GM21786 (cell line): ENCODE results near the gene GNAT3.

ENCODE experiments used
- ATAC-seq: cut with Tn5 transposase; IDR thresholded peaks from one replicate; pipeline ENCODE4 v1.9.1; 2021; ENCODE audit not compliant: unreplicated experiment

GNAT3 gene

DNA sequence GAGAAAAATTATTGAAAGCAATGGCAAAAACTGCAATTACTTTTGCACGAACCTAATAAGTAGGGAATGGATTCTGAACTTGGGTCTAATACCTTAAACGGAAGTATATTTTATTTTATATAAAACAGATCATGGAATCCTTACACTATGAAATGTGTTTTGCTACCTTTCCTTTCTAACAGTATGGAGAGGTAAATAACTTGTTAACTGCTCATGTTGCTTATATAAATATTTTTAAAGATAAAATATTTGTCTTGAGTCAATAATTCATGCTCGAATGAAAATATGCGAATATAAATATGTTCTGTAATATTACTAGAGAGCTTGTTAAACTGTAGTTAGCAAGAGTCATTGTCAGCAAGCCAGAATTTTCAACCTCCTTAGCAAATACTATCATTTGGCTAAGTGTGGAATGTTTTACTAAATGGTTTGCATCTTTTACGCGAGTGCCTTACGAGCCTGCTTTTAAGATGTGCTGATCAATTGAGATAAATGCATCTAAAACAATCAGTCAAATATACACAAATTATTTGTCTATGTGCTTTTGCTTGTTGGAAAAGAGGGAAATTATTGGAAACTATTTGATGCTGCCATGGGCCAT is 5.9 kb downstream of the GNAT3 start:
- no peak for ATAC-seq

- no peak for ATAC-seq
Measured at GRCh38 chr7:80500325-80500724, 11.5 kb downstream of the GNAT3 start.

DNA sequence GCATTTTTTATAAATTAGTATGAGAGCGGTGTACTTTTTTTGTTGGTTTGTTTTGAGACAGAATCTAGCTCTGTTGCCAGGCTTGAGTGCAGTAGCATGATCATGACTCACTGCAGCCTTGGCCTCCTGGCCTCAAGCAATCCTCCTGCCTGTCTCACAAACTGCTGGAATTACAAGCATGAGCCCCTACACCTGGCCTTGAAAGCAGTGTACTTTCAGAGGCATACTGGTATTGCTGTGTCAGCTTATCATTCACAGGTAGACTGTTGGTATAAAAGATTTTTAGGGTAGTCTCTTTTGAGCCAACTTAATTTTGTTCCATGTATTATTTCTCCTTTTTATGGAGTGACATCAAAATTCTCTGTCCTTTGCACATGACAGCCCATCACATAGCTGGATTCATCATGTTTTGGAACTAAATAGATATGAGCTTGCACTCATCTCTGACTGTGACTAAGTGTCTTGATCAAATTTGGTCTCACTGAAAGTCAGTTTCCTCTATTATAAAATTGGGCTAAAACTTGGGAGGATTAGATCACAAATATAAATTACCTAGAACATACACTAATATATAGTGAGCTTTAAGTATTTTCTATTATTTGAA is 12.4 kb downstream of the GNAT3 start:
- no peak for ATAC-seq

GRCh38 chr7:80498481-80499349 is 13.1 kb downstream of the GNAT3 start:
- ATAC-seq, result no peak

- ATAC-seq, result no peak
Measured at GRCh38 chr7:80496586-80496985, 15.3 kb downstream of the GNAT3 start.

GRCh38 chr7:80493121-80493849 is 18.6 kb downstream of the GNAT3 start:
- no peak for ATAC-seq

DNA sequence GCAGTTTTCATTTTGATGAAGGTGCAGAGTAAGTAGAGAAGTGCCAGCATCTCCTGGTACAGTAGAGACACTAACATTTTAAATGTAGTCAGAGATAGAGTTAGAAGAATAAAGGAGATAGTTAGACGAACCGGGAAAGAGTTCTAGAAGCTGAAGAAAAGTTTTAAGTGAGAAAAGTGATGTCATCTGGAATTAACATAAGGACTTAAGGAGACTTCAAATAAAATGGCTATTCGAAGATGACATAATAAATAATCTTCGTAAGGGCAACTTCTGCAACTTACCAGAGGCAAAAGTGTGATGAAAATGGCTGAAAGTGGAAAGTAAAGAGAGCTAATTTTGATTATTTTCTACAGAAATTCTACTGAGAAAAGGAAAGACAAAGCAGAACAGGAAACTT is 20.4 kb downstream of the GNAT3 start:
- no peak for ATAC-seq

GRCh38 chr7:80488851-80489370 is 23.0 kb downstream of the GNAT3 start:
- no peak for ATAC-seq

DNA sequence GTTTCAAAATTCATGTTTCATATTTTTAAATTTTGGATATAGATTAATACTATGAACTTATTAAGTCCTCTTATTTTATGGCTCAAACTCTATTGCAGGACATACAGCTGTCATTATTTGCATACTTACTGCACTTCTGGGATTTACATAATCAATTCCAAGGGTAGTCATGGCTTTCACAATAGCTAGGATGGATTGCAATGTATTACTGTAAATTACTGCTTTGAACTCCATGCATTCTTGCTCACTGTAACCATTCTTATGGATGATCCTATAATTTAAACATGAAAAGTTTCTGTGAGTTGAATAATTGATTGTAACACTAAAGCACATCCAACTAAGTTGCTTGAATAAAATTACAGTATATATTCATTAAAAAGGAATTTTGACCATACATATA is 23.5 kb downstream of the GNAT3 start:
- no peak for ATAC-seq

DNA sequence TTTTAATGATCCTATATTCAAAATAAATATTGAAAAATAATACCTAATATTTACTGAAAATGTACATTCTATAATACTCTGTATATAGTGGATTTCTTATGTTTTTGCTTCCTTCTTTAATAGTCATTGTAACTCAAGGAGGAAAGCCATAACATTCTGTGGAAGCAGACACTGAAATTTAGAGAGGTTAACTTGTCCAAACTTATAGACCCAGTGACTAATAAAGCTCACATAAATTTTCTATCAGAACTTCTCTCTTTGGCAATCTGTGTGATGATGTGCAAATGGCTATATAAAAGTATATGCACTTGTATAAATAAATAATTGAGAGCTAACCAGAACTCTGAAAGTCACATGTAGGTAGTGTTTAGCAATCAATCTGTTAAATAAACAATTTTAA is 26.1 kb downstream of the GNAT3 start:
- ATAC-seq, result no peak

DNA sequence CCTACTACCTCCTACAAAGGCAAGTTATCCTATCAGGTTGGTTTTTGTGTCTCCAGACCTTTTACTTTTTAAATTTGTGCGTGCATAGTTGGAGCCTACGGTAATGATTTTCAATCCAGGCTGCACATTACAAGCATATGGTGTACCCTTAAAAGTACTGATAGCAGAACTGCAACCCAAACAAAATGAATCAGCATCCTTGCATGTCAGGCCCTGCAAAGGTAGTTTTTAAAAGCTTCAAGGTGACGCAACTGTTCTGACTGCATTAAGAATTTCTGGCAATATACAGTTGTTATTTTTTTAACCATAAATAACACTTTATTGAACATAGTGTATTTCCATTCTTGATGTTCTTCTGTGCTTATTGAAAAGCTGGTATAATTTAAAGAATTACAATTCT is 28.9 kb downstream of the GNAT3 start:
- no peak for ATAC-seq

GRCh38 chr7:80481196-80481884 is 30.5 kb downstream of the GNAT3 start:
- ATAC-seq, result no peak

DNA sequence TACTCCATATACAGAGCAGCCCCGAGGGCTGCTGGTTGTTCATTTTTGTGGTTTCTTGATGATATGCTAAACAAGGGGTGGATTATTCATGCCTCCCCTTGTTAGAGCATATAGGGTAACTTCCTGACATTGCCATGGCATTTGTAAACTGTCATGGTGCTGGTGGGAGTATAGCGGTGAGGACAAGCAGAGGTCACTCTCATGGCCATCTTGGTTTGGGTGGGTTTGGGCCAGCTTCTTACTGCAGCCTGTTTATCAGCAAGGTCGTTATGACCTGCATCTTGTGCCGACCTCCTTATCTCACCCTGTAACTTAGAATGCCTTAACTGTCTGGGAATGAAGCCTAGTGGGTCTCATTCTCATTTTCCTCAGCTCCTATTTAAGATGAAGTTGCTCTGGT is 31.3 kb downstream of the GNAT3 start:
- no peak for ATAC-seq

DNA sequence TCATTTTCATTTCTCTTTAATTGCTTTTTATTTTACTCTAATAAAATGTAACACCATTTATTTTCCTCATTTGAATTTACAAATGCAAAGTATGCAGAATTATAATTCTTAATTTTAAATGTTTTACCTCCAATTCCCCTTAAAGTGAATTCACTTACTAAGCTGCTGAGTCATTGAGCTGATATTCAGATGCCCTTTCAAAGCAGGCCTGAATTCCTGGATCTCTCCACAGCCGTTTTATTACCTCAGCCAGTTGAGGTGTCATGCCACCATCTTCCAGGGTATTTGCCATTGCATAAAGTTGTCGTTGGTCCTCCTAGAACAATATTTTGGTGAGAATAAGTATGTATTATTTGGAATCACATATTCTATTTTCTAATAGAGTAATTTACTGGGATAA is 33.2 kb downstream of the GNAT3 start:
- no peak for ATAC-seq

GRCh38 chr7:80476035-80476434 is 35.8 kb downstream of the GNAT3 start:
- no peak for ATAC-seq

DNA sequence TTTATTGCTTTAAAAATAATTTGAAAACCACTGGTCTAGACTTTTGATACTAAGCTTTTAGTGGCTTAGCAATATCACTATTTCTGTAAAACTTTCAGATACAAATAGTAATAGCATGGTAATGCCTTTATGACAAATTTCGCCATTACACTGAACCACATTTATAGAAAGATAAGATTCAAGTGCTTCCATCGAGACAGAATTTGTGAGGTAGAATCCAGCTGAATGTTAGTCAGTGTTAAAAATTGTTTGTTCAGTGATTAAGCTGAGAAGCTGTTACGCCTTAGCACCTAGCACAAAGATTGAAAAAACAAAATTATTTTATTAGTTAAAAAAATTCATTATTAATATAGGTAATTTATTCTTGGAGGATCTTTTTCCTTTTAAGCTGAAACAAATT is 36.5 kb downstream of the GNAT3 start:
- no peak for ATAC-seq

DNA sequence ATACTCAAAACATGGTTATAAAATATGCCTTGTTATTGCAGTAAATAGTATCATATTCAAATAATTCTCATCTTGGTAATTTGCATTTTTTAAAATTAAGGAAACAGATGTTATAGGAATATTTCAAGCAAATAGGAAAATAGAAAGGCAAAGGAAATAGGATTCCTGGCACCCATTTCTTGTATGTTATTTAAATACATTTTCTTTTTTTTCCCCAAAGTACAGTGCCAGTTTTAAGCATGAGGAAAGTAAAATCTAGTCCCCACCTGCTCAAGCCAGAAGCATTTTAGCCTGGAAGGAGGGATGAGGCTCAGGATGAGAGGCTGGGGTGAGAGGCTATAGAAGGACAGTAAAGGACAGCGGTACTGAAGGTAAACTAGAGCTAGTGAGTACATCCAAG is 38.1 kb downstream of the GNAT3 start:
- ATAC-seq, result no peak

DNA sequence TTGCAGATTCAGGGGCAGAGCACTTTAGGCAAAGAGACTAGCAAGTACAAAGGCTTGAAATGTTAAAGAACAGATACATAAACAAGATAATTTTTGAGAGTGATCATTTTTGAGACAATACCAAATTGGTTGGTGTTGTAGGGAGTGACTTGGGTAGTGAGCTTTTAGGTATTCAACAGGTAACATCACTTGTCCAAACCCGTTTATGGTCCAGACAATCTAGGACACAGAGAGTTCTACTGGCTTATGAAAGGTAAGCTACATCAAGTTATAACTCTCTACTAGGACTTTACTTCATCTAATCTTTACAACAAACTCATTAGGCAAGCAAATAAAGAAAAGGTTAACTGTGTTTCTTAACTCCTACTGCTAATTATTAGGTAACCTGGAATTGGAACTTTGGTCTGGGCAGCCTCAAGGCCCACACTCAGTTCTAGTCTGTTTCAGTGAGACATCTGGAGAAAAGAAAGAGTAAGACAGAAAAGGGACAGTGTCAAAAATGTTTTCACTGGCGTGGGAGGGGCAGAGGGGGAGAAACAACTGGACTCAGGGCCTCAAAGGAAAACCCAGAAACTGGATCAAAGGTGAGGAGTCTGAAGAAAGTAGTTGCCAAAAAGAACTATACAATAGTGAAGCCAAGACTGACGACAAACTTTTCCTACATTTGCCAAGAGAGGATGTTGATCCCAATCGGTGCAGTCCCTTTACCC is 39.2 kb downstream of the GNAT3 start:
- no peak for ATAC-seq

DNA sequence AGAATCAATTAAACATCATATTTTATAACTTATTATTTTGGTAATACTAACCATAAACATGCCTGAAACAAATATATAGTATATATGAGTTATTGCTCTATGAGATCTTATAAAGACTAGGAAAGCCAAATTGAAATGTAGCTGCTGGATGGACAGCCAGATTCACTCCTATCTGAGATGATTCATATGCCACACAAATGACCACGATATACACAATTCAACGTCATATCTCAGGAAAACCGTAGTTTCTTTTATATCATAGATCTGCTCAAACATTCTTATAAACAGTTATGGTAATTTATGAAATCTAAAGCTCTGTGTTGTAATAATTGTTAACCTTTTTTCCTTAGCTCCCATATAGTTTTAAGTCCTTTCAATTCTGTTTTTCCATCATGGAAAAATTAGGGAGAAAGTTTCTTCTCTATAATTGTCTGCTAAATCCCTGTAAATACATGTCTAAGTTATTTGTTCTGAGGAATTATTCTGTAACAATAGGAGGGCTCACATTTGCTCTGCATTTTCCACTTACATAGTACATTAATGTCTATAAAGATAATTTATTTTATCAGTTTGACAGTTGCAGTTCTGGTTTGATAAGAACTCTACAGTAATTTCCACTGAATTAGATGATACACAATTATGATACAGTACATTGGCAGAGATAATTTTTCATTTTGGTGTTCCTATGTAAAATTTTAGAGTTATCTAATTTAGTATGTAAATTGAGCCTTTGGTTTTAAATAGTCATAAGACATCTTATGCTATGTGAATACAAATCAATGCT is 42.7 kb downstream of the GNAT3 start:
- ATAC-seq, result no peak
